Esophagus mucosa (tissue), 1 donor: ENCODE measurements around the gene HMOX1. TPM values are rescaled to one million over a fixed set of nuclear protein-coding genes. Genes with fewer than 3 reads are reported as not detected.
"Not testable (repeated sequence)": the region's sequence is repeated elsewhere in the genome, so short reads cannot be mapped to it uniquely, and the experiment has no call there.

ENCODE experiments used
- ATAC-seq: fragments of 200-7000 bp; cut with Tn5 transposase; one replicate; pipeline ENCODE4 v1.9.1; 2020
- total RNA-seq: library from RNA; stranded (reverse); gene quantifications from one replicate; pipeline ENCODE4 v1.2.4, GENCODE V29; 2023
- donor health status: DM: yes; HTN: yes; CAD: no.

Gene HMOX1
- total RNA-seq, 1 donor from 2014 or later, result 27.8 TPM

DNA sequence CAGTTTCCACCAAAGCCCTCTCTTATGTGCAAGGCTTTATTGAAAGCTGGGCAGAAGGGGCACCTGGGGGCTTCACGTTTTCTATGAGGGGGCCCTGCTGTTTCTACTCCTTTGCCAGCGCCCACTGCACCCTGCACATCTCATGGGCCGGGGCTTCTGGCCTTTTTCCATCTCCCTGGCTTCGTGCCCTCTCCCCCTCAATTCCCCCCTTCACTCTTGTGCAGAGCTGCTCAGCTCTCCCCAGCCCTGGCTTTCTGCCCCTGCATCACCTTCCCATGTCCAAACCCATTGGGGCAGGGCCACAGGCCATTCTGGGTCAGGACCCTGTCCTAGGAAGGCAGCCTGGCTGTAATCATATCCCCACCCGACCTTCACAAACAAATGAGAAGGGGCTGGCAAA lies 55.5 kb downstream of the HMOX1 start:
- no peak for ATAC-seq

GRCh38 chr22:35437049-35437448 lies 56.2 kb downstream of the HMOX1 start:
- ATAC-seq, result no peak

DNA sequence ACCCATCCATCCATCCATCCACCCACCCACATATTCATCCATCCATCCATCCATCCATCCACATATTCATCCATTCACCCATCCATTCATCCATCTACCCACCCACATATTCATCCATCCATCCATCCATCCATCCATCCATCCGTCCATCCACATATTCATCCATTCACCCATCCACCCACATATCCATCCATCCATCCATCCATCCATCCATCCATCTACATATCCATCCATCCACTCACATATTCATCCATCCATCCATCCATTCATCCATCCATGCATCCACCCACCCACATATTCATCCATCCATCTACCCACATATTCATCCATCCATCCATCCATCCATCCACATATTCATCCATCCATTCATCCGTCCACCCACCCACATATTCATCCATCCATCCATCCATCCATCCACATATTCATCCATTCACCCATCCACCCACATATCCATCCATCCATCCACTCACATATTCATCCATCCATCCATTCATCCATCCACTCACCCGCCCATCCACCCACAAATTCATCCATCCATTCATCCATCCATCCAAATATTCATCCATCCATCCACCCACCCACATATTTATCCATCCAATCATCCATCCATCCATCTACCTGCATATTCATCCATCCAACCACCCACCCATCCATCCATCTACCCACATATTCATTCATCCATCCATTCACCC lies 57.9 kb downstream of the HMOX1 start:
- ATAC-seq, result not testable (repeated sequence)

GRCh38 chr22:35439365-35439717 lies 58.4 kb downstream of the HMOX1 start:
- no peak for ATAC-seq

DNA sequence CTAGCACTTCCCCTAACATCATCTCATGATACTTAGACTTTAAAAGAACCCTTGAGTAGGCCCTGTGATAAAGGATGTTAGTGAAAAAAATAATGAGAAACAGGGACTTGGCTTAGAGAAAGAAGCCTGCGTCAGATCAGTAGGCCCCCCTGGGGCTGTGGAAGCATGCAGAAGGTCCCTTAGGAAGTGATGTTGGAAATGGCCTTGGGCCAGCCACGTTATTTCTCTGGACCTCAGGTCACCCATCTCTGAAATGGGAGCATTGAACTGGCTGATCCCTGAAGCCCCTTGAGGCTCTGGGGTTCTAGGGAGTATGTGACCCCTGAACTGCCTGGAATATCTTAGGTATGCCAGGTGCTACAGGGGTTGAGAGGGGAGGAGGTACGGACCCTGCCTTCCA lies 59.2 kb downstream of the HMOX1 start:
- ATAC-seq, result no peak

DNA sequence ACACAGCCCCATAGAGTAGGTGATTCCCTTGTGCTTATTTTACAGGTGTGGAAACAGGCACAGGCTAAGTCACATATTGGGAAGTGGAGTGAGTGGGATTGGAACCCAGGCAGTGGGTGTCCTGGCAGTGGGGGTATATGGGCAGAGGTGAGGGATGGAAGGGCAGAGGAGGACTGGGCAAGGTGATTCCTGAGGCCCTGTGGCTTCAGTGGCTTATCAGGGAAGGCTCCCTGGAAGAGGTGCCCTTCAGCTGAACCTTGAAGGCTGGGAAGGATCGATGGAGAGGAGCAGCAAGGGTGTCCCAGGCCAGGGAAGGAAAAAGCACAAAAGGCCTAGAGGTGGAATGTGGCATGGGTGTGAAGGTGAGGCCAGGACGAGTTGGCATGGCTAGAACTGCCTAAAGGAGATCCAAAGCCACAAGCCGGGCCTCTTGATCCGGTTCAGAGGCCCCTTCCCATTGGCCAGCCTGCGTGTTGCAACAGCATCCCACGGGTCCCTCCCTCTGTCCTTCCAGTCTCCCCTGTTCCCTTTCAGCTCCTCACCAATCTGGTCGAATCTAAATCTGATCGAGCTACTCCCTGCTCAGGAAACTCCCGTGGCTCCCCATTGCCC lies 60.7 kb downstream of the HMOX1 start:
- no peak for ATAC-seq

DNA sequence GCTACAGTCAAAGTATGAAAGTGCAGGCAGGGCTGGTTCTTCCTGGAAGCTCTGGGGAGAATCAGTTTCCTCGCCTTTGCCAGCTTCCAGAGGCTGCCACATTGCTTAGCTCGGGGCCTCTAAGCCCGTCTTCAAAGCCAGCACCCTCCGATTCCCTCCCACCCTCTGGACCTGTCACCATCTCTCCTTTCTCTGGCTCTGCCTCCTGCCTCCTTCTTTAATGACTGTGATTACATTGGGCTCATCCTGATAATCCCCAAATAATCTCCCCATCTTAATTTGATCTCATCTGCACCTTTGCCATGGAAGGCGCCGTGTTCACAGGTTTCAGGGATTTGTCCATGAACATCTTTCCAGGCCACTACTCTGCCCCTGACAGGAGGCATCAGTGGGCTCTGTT lies 61.6 kb downstream of the HMOX1 start:
- ATAC-seq, result no peak

DNA sequence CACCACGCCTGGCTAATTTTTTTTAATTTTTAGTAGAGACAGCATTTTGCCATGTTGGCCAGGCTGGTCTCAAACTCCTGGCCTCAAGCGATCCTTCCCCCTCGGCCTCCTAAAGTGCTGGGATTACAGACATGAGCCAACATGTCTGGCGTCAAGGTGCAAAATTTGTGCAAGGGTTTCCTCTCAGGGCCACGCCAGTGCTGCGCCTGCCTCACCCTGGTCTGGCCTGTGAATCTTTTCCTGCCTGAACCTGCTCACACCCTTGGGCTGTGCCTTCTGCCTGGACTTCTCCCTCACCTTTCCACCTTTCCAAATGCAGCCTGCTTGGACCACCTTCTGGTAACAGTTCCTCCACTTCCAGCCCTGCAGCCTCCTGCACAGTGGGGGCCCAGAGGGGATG lies 62.4 kb downstream of the HMOX1 start:
- ATAC-seq, result peak; percentile 65

Other genes with a start within 250 kb of the HMOX1 start
- gene HMGXB4, start 123.6 kb upstream of the HMOX1 start, total RNA-seq, result 13.1 TPM
- gene TOM1, start 81.2 kb upstream of the HMOX1 start, total RNA-seq, result 88.2 TPM
- 34.4 TPM for gene MCM5, start 19.0 kb downstream of the HMOX1 start, total RNA-seq
- 0.28 TPM for gene RASD2, start 159.7 kb downstream of the HMOX1 start, total RNA-seq
- 7.7 TPM for gene MB, start 236.2 kb downstream of the HMOX1 start, total RNA-seq